EH (cell line): ENCODE results near the gene DDIT4.
A peak's percentile ranks its signal among the peaks of the same experiment; 100 is the strongest.
"Not testable (repeated sequence)": the region's sequence is repeated elsewhere in the genome, so short reads cannot be mapped to it uniquely, and the experiment has no call there.

Source experiments
- DNase-seq: peaks from one replicate; pipeline ENCODE4 v3.0.0-alpha.2; 2015; ENCODE audit warnings: low read depth

DDIT4 gene

DNA sequence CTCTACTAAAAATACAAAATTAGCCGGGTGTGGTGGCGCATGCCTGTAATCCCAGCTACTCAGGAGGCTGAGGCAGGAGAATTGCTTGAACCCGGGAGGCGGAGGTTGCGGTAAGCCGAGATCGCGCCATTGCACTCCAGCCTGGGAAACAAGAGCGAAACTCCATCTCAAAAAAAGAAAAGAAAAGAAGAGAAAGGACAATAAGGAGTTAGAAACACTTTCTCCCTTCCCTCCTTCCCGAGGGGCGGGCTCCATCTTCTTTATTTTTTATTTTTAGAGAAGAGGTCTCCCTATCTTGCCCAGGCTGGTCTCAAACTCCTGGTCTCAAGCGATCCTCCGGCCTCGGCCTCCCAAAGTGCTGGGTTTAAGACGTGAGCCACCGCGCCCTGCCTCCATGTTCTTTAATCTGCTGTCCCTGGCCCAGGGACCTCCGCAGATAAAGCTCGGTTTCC, 23.1 kb downstream of the DDIT4 start:
- DNase-seq = not testable (repeated sequence)

DNA sequence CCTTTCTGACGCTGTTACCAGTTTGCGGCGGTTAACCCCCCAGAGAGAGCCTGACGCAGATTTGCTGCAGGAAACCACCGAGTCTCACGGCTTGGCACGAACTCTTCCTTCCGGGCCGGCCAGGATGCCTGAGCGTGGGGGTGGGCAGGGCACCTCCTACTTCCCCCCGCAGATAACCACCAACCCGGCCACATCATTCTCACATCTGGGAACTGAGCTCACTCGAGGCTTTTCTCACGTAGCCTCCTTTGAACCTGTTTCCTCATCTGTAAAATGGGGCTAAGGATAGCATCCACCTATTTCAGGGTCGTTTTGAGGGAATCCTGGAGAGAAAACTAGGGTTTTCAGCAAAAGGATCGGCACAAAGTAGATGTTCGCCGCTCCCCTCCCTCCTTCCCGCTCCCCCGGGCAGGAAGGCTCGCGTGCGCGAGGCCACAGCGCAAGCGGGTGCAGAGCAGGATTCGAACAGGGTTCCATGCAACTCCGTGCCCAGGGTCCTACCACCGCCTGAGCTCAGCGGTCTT, 23.6 kb downstream of the DDIT4 start:
- peak; percentile 95 for DNase-seq

DNA sequence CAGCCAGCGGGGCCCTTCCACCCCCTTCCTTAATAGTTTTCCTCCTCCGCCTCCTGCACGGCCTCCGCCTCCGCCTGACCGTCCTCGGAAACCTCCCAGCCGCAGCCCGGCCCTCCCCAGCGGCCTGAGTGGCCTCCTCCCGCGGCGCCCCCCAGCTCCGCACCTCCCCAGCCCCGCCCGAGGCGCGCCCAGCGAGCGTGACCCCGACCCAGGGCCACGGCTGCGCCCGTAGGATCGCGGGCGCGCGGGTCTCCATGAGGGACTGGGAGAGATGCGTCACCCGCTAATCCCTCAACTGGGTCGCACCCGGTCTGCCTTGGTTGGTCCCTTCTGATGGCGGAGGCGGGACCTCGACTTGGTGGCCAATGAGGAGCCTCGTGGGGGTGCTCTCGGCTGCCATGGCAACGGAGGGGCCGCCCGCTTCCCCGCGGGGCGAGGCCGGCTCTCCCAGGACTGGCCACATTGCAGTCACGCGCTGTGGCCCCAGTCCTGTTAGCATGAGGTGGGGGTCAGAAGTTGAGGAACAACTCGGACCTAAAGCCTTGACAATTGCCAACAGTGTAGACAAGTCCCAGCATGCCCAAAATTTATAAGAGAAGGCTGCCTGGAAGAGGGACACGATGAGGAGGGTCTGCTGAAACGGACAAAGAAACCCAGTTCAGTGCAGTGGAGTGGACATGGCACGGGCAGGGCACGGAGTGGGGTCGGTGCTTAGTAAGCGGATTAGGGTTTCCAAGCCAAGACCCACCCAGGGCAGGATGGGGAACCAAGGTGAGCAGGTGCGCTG, 24.3 kb downstream of the DDIT4 start:
- peak; percentile 99 for DNase-seq

DNA sequence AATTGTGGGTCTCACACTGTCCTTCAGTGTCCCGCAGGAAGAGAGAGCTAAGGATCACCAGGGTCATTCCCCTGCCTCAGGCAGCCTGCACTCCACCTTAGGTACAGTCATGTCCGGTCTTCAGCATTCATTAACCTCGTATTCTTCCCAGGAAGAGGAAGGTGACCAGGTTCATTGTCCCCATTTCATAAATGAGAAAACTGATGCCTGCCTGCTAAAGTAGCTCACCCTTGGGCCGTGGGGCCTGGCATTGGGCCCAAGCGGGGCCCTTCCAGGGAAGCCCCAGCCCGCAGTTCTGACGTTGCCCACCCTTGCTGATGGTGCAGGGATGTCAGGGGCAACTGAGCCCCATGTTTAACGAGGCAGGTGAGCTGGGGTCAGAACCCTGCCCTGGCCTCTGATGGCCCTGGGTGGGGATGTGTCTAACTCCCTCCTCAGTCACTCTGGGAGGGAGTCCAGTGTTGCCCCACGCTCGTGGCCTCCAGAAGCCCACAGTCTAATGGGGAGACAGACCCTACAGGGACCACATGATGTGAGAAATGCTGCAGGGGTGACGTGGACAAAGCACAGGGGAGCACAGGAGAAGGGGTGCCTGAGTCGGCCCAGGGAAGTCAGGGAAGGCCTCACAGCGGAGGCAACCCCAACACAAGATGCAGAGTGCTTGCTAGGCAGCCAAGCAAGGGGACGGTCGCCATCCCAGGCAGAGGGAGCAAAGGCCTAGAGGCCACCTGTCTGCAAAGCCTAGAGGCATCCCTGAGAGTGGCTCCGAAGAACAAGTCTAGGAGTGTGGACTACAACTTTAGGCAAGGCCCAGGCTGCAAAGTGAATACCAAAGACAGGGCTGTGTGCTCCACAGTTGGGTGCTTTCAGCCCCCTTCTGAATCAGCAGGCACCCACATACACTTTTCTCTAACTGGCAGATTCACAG, 25.1 kb downstream of the DDIT4 start:
- DNase-seq = no peak

DNA sequence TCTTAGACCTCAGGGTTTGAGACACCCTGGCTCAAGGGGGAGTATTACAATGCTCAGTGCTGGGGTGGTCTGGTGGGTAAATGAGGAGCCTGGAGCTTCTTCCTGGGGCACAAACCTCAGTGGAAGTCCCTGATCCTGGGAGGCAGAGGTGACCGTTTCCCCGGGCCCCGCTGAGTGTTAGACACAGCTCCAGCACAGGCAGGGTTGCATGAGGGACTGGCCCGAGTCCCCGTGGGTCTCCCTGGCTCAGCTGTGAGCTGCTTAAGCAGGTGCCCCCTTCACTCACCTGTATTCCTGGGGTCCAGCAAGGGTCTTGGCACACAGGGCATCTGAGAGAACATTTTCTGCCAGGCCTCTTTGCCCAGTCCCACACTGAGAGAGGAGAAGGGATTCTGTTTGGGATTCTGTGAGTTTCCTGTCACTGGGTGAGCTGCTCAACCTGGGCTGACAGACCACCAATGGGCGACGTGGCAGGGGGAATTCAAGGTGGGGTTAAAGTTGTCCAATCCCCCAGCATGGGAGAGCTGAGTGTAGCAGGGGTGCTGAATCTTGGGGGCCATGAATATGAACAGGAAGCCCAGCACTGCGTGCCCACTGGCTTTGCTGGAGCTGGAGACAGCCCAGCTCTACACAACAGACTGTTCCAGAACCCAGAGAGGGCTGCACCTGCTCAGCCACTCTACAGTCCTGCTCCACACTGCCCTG, 29.9 kb downstream of the DDIT4 start:
- DNase-seq = no peak

DNA sequence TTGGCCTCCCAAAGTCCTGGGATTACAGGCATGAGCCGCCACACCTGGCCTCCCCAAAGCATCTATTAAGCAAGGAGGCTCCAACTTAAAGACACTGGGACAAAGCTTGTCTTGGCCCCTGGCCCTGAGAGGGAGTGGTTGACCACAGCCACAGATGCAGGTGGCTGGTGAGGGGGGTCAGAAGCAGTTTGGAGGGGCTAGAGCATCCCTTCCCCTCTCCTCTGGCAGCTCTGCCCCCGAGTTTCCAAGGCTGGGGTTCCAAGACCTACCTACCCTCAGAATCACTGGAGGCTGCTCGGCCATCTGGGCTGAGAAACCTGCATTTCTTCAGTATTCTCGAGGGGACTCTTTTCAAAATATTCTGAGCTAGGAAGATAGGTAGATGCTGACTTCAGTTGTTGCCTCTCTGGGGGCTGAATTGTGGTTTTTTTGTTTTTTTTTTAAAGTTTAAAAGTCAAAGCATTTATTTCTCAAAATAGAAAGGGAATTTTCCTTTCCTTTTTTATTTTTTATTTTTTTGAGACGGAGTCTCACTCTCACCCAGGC, 32.6 kb downstream of the DDIT4 start:
- DNase-seq = no peak

DNA sequence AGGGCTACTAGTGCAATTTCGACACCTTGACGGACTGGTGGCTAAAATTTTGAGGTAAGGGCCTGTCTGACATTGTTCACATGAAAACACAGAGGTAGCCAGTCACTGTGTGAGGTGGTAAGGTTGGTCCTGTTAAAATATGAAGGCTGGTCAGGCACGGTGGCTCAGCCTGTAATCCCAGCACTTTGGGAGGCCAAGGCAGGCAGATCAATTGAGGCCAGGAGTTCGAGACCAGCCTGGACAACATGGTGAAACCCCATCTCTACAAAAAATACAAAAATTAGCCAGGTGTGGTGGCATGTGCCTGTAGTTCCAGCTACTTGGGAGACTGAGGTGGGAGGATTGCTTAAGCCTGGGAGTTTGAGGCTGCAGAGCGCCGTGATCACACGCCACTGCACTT, 34.0 kb downstream of the DDIT4 start:
- not testable (repeated sequence) for DNase-seq

DNA sequence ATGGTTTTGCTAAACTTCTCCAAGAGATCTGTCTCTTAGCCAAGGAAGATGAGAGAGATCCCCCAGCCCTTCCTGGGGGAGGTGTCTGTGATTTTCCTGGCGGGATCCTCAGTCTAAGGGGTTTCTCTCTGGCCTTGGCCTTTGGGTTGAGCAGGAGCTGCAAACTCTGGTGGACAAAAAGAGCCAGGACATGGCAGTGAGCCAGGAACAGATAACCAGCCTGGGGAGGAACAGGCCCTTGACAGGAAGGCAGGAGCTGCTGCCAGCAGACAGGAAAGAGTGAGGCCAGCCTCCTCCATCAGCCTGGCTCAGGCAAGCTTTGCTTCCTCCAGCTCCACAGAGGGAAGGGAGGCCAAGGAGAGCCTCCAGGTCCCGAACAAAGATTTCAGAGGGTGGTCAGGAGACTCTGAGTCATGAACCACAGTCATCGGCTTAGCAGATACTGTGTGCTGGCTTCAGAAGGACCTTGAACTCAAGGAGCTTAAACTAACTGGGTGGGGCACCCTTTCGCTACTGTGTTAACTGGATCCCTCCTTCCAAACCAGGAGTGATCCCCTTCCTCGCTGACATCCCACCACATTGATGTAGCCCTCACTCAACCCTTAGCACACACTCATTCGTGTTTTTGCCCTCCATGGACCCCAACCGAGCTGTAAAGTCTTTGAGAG, 34.7 kb downstream of the DDIT4 start:
- DNase-seq = peak; percentile 79

DNA sequence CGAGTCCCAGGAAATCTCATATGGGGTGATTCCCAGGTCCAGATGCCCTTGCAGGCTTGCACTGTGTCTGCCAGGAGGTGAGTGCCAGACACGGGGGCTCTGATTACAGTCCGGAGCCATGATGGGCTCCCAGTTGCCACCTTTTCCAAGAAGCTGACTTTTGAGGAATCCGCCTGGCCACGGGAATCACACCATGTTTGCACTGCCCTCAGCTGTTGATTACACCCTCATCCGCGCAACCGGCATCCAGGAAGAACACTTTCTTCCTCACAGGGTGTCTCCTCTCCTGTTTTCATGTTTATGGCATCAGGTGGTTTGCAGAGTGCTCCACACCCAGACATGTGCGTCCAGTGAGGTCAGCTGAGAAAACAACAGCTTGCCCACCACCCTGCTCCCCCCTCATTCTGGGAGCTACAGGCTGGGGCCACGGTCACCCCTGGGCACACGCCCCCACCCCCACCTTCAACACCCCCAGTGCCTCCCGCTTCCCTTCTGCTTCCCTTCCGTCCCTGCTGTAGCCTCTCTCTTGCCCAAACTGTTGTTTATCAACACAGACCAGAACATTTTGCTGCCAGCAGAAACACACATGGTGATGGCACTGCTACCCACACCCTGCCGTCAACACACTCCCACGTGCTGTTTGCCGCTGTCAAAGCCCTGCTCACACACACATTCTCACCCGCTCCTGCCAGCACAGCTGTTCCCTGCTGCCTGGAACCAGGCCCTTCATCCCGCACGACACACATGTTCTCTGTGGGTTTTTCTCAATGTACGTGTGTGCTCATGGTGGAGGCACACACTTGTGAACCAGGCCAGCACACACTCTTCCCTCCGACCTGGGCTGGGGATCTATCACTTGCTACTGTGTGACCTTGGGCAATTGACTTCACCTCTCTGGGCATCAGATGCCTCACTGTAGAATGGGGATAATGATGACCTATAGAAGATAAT, 35.8 kb downstream of the DDIT4 start:
- DNase-seq = no peak

DNA sequence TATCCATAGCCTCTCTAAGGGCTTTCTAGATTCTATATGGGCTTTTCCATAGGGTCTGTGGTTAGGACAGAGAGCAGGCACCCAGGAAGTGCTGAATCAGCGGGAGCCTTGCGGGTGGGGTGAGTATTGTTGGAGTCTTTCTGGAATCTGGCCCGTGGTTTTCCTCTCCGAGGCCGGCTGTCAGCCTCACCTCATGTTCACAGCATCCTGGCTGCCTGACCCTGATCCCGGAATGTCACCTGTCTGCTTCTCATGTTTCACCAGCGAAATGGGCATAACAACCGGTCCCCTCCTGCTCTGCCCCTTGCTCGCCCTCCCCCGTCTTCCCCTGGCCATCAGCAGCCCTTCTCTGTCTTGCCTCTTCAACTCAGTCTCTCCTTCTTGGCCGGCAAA, 36.5 kb downstream of the DDIT4 start:
- no peak for DNase-seq

DNA sequence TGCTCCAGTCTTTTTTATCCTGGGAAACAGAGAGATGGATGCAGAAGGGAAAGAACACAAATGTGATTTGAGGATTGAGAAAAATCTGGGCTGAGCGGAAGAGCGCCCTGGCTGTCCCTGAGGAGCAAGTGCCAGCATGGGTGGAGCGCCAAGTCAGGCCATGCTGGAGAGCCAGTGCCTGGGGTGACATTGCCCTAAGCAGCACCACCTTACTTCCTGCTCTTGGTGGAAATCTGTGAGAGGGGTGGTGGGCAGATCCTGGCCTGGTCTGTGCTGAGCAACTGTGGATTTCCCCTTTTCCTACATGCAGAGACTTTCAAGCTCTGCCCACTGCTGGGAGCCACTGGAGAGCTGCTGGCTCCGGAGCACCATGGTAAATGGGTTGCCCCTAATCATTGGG, 36.9 kb downstream of the DDIT4 start:
- no peak for DNase-seq

DNA sequence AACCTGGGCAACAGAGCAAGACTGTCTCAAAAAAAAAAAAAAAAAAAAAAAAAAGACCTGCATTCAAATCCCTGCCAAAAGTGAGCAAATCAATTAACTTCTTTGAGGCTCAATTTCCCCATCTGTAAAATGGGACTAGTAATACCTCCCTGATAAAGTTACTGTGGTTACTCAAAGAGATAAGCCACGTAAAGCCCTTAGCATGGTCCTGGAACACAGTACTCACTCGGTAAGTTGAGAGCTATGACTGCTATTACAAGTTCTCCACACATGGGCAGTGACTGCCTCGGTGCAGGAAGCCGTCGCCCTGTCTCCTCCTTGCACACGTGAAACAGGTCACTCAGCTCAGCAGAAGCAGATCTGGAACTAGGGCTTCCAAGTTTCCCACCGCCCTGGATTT, 37.9 kb downstream of the DDIT4 start:
- DNase-seq = no peak

DNA sequence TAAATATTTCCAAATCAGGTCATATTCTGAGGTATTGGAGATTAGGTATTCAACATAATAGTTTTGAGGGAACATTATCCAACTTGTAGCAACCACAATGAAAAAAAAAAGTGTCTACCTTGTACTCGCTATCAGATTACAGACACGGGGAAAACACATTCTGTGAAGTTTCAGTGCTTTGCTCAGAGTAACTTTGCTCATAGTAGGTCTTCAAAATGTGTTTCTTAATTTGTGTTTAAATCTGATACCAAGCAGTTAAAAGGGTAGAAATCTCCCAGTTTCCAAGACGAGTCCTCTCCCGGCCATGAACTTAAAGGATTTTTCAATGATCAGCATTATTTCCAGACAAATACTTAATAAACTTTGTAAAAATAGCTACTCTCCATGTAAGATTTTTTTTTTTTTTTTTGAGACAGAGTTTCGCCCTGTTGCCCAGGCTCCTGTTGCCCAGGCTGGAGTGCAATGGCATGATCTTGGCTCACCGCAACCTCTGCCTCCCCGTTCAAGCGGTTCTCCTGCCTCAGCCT, 39.2 kb downstream of the DDIT4 start:
- no peak for DNase-seq

DNA sequence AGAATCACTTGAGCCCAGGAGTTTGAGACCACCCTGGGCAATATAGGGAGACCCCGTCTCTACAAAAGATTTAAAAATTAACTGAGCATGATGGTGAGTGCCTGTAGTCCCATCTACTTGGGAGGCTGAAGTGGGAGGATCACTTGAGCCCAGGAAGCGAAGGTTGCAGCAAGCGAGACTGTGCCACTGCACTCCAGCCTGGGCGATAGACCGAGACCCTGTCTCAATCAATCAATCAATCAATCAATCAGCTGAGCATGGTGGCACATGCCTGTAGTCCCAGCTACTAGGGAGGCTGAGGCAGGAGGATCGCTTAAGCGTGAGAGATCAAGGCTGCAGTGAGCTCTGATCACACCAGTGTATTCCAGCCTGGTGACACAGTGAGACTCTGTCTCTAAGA, 40.5 kb downstream of the DDIT4 start:
- DNase-seq = no peak

DNA sequence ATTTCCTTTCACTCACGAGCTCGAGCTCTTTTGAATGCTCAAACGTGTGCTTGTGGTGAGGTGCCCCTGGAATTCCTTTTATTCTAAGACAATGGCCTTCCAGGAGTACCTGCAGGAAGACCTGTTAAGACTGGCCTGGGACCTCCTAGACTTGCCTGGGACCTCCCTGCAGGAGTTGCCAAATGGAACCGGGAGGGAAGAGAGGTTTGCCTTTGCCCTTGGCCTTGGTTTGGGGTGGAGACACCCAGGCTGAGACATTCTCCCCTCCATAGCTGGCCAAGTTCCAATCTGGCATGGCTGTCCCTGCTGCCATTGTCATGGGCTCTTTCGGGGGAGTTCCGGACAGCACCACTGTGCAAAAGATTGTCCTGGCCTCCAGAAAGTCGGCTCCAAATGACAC, 41.3 kb downstream of the DDIT4 start:
- DNase-seq = no peak

DNA sequence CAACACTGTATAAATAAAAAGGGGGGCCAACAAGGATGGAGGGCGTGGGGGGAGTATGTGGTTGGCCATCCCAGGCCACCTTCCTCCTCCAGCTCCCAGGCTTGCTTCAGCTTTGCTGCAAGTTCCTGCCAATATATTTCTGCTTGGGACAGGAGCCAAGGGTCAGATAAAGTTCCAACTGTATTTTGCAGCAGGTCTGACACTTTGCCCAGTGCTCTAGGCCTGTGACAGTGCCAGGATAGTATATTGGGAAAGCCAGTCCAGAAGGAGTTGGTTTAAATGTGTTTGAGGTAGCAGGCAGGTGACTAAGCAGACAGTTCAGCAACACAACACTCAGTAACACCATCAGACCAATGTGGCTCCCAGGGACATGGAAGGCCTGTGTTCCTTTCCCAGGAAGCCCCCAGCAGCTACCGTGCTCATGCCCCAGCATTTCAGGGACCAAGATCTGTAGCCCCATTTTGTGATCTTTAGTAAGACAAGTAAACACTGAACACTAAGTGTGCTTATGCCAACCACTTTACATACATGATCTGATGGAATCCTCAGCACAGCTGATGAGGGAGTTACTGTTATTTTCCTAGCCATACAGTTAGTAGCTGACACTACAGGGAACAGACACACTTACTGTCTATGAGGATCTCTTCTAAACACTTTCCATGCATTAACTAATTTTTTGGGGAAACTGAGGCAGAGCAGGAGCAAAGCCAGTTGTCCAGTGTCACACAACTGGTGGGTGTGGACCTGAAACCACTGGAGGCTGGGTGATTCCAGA, 42.1 kb downstream of the DDIT4 start:
- DNase-seq = peak; percentile 76

DNA sequence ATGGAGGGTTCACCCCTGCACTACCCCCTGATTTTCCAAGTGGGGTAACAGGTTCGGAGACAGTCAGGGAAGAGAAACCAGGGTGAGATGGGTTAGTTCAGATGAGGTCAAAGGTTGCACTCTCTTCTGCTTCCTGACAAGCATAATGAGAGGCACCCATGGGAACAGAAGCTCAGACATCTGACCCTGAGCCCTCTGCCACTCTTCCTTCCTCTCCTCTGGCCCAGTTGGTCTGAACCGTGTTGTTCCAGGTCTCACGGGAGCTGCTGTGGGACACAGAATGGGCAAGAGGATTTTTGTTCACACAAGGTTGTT, 42.6 kb downstream of the DDIT4 start:
- no peak for DNase-seq

DNA sequence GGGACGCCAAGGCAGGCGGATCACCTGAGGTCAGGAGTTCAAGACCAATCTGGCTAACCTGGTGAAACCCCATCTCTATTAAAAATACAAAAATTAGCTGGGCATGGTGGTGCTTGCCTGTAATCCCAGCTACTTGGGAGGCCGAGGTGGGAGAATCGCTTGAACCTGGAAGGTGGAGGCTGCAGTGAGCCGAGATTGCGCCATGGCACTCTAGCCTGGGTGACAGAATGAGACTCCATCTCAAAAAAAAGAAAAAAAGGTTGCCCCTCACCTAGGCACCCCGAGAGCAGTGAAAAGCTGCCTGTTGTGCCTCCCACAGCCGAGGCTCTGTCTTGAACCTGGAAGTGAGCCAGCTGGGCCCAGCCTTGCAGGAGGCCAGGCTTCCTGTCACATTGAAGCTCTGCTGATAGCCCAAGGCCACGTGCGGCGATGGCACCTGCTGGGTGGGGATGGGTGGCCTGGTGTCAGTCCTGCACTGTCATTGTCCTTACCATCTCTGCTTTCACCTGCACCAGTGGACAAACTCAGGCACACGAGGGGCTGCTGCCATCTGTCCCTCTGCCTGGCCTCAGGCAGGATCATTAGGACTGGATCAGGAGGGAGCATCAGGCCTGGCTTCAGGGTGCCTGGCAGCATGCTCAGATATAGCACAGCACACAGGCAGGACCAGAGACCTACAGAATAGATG, 43.2 kb downstream of the DDIT4 start:
- DNase-seq = no peak
